PFSK-1 (cell line): ENCODE data around the gene ABCC1.

Experiments
- FOXP2 ChIP-seq: optimal IDR thresholded peaks from 2 replicates; pipeline ENCODE3; 2011; ENCODE audit warnings: borderline replicate concordance, control low read depth, inconsistent platforms; ENCODE audit not compliant: insufficient read depth; ENCODE audit errors: extremely low read length, extremely low read depth
- POLR2AphosphoS5 ChIP-seq: IDR thresholded peaks from 2 replicates; pipeline ENCODE4 v1.6.1; 2012; ENCODE audit warnings: low read depth, mild to moderate bottlenecking, control low read depth, low read length, moderate library complexity
- SIN3A ChIP-seq: IDR thresholded peaks from 2 replicates; pipeline ENCODE4 v1.6.1; 2012; ENCODE audit warnings: mild to moderate bottlenecking, low read length, moderate library complexity, borderline replicate concordance; ENCODE audit not compliant: insufficient read depth
- TAF1 ChIP-seq: IDR thresholded peaks from 2 replicates; pipeline ENCODE4 v1.6.1; 2012; ENCODE audit warnings: low read length, control low read depth, borderline replicate concordance; ENCODE audit not compliant: insufficient read depth
- TF ChIP-seq, protein P1 (sequence below), 2 experiments: IDR thresholded peaks; 2 replicates each; pipeline versions ENCODE4 v1.6.1 to v1.8.0; 2011 to 2012; ENCODE audit warnings: low read depth in 2 of 2, low read length in 2 of 2, control low read depth in 1 of 2, inconsistent platforms in 1 of 2, mild to moderate bottlenecking in 1 of 2, moderate library complexity in 1 of 2; ENCODE audit not compliant: insufficient read depth in 1 of 2

ABCC1 gene

GRCh38 chr16:15963307-15963910 lies 14.0 kb downstream of the ABCC1 start:
- no peak for TF ChIP-seq TAF1
- no peak for TF ChIP-seq POLR2AphosphoS5
- TF ChIP-seq, protein P1, sequence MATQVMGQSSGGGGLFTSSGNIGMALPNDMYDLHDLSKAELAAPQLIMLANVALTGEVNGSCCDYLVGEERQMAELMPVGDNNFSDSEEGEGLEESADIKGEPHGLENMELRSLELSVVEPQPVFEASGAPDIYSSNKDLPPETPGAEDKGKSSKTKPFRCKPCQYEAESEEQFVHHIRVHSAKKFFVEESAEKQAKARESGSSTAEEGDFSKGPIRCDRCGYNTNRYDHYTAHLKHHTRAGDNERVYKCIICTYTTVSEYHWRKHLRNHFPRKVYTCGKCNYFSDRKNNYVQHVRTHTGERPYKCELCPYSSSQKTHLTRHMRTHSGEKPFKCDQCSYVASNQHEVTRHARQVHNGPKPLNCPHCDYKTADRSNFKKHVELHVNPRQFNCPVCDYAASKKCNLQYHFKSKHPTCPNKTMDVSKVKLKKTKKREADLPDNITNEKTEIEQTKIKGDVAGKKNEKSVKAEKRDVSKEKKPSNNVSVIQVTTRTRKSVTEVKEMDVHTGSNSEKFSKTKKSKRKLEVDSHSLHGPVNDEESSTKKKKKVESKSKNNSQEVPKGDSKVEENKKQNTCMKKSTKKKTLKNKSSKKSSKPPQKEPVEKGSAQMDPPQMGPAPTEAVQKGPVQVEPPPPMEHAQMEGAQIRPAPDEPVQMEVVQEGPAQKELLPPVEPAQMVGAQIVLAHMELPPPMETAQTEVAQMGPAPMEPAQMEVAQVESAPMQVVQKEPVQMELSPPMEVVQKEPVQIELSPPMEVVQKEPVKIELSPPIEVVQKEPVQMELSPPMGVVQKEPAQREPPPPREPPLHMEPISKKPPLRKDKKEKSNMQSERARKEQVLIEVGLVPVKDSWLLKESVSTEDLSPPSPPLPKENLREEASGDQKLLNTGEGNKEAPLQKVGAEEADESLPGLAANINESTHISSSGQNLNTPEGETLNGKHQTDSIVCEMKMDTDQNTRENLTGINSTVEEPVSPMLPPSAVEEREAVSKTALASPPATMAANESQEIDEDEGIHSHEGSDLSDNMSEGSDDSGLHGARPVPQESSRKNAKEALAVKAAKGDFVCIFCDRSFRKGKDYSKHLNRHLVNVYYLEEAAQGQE (IDR thresholded peaks at IDR 0.05; ENCODE audit: insufficient read depth in 1 of 2, low read depth in 2 of 2, low read length in 2 of 2): no peak
- TF ChIP-seq SIN3A: no peak
- no peak for TF ChIP-seq FOXP2

DNA sequence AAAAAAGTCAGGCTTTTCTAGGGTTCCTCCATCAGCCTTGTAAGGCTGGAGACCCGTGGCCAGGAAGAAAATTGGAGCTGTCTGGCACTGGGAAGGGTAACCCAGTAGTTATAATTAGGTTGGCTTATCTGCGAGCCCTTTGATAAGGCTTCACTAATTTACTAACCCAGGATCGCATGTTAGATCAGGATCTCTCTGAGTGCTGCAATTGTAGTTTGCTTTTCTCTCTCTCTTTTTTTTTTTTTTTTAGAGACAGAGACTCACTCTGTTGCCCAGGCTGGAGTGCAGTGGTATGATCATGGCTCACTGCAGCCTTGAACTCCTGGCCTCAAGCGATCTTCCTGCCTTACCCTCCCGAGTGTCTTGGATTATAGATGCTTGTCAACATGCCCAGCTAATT lies 17.0 kb downstream of the ABCC1 start:
- TF ChIP-seq POLR2AphosphoS5: no peak
- no peak for TF ChIP-seq FOXP2
- TF ChIP-seq, protein P1 (IDR thresholded peaks at IDR 0.05; ENCODE audit: insufficient read depth in 1 of 2, low read depth in 2 of 2, low read length in 2 of 2): no peak

DNA sequence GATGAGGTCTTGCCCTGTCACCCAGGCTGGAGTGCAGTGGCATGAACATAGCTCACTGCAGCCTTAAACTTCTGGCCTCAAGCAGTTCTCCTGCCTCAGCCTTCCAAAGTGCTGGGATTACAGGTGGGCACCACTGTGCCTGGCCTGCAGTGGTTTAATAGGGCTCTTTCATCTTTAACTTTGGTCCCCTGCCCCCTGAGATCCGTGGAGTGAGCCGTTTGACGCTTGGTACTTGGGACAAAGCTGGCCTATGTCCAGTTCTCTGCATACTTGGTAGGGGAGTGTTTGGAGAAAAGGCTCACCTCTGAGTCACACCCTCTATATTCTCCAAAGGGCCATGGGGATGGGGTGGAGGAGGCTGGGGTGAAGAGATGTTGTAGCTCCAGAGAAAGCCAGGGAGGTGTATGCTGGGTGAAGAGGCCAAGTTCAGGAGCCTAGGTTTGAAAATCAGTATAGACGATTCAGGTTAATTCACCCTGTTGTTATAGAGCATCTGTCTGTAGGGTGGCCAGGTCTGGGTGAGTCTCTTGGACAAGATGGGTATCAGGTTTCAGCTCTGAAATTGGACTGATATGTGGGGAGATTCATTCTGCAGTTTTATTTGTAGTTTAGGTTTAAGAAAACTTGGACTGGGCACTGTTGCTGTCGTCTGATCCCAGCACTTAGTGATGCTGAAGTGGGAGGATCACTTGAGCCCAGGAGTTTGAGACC lies 17.6 kb downstream of the ABCC1 start:
- TF ChIP-seq SIN3A: no peak
- TF ChIP-seq TAF1: no peak
- TF ChIP-seq POLR2AphosphoS5: no peak
- TF ChIP-seq, protein P1 (IDR thresholded peaks at IDR 0.05; ENCODE audit: insufficient read depth in 1 of 2, low read depth in 2 of 2, low read length in 2 of 2): no peak
- no peak for TF ChIP-seq FOXP2

DNA sequence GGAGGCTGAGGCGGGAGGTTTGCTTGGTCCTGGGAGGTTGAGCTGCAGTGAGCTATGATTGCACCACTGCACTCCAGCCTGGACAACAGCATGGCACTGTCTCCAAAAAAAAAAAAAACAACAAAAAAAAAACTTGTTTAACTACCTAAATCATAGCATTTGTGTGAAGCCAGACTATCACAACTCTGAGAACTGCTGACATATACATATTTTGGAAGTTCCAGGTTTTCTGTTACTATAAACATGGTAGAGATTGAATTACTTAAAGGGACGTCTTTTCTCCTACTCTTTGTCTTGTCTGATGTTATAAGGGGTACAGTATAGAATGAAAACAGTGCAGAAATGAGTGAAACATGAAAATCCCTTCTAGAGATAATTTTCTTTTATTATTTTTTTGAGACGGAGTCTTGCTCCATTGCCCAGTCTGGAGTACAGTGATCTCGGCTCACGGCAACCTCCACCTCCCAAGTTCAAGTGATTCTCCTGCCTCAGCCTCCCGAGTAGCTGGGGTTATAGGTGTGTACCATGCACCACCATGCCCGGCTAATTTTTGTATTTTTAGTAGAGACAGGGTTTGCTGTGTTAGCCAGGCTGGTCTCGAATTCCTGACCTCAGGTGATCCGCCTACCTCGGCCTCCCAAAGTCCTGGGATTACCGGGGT lies 18.4 kb downstream of the ABCC1 start:
- TF ChIP-seq FOXP2 (no peak), SIN3A (no peak)

DNA sequence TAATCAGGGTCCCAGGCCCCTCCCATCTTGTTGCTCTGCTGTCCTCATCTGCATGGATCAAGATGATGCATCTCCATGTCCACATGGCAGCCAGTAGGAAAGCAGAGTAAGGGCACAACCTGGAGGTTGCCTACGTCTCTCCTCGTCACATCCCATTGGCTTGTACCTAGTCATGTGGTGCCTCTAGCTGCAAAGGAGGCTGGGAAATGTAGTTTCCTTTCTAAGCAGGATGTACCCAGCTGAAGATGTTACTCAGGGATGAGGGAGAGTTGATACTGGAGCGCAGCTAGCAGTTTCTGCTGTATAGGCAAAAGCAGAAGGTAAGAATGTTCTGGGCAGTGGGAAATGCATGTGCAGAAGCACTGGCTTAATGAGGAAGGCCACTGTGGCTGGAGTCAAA lies 20.8 kb downstream of the ABCC1 start:
- TF ChIP-seq TAF1 (no peak), FOXP2 (no peak), SIN3A (no peak), POLR2AphosphoS5 (no peak)
- TF ChIP-seq, protein P1 (IDR thresholded peaks at IDR 0.05; ENCODE audit: insufficient read depth in 1 of 2, low read depth in 2 of 2, low read length in 2 of 2): no peak
